ENCODE results near the gene ATF7.

The ATF7 gene

DNA sequence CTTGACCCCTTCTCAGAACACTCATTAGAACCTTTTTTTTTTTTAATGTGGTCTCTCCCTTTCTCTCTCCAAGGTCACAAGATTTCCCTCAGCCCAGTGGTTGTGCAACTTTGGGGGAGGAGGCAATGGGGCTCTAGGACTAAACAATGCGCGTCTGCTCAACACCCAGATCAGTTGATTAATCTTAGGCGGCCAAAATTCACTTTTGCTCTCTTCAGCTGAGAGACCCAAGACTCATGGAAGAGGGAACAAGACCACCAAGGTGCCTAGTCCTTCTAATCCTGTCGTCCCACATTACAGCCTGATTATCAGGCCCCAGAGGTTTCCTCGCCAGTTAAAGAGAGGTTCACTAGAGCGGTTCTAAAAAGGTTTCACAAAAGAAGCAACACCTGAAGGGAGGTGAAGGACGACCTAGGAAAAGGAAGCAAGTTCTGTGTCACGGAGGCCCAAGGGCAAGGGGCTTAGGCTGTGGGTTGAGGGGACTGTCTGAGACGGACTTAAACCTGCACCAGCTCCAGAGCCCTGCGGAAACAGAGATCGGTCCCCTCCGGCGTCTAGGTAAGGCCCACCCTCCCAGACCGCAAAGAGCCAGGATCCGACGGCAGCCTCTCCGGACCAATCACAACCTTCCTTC, 125.9 kb downstream of the ATF7 start:
- DNase-seq (ENCODE audit: low read depth), result no peak

DNA sequence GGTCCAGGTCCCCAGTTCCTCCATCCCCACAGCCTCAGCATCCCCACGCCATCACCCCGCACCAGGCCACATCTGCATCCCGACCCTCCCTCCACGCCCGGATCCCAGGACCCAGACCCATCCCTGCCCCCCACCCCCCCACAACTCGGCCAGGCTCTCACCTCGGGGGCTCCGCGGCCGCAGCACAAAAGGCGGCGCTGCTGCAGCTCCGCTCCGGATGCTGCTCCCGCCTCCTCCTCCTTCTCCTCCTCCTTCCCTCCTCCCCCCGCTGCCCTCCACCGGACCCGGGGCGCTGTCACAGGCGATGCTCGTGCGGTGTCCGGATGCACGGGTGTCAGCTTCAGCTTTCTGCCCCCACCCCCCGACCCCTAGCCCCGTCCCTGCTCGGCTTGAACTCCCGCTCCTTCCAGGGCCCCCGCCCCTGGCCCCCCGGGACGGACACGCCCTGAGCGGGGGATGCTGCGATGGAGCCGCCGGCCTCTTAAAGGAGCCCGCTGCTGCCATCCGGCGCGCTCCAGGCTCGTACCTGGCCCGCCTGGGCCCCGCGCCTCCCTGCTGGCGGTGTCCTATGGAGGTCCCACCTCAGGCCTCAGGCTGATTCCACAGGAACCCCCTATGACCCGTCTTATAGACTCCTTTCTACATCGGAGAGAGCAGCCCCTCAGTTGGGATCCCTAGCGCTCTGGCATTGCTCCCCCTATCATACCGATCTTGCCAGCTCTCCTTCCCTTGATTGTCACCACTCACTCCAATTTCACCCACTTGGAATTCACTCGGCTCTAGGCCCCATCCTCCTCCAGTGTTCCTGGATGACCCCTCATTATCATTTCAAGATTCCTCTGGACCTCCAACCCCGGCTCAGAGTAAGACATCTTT, 126.7 kb downstream of the ATF7 start, which contains the start of gene MAP3K12:
Gene MAP3K12, minus strand, starts transcription at position 193 of the 876 bp plus-strand sequence. CDS start 12,067 bp downstream, outside the sequence.
- no peak for DNase-seq (ENCODE audit: low read depth)

DNA sequence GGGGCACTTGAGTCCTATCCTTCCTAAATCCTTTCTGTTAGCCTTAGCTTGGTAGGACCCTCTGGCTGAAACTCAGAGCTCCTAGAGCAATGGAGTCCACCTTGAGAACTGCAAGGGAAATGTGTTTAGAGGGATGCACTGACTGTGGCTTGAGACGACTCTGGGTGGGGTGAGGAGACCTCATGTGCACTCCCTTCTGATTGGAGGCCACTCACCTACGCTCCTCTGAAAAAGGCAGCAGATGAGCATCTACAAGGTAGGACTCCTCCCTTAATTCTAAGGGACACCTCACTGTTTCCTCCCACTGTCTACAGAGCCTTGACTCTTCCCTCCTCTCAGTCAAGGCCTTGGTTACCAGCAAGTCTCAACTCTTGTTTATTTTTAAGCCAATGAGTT, 127.9 kb downstream of the ATF7 start:
- DNase-seq (ENCODE audit: low read depth), result no peak

DNA sequence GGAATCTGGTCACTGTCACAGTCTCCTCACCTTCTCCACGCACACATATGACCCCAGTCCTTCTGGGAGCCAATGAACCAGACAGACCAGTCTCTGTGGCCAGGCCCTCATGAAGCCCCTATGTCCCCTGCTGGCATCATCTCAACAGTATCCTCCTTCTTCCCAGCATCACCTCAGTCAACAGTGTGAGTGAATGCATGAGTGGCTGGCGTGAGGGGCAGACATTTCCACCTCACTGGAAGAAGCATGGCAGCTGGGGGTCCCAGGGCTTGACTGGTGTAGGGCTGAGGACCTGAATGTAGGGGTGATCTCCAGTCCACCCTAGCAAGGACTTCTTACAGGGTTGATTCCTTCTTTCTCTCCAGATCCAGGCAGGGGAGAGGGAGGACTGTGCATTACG, 128.7 kb downstream of the ATF7 start:
- no peak for DNase-seq (ENCODE audit: low read depth)

DNA sequence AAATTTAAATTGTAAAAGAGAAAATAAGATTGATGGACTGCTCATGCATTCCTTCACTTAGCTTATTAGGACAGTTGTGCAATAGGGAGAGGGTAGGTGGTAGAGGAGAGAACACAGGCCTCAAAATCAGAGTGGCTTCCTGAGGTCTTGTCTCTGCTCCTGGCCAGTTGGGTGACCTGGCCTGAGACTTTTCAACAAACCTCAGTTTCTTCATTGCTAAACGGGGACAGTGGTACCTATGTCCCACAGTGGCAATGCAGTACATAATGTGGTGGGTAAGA, 129.5 kb downstream of the ATF7 start:
- no peak for DNase-seq (ENCODE audit: low read depth)

DNA sequence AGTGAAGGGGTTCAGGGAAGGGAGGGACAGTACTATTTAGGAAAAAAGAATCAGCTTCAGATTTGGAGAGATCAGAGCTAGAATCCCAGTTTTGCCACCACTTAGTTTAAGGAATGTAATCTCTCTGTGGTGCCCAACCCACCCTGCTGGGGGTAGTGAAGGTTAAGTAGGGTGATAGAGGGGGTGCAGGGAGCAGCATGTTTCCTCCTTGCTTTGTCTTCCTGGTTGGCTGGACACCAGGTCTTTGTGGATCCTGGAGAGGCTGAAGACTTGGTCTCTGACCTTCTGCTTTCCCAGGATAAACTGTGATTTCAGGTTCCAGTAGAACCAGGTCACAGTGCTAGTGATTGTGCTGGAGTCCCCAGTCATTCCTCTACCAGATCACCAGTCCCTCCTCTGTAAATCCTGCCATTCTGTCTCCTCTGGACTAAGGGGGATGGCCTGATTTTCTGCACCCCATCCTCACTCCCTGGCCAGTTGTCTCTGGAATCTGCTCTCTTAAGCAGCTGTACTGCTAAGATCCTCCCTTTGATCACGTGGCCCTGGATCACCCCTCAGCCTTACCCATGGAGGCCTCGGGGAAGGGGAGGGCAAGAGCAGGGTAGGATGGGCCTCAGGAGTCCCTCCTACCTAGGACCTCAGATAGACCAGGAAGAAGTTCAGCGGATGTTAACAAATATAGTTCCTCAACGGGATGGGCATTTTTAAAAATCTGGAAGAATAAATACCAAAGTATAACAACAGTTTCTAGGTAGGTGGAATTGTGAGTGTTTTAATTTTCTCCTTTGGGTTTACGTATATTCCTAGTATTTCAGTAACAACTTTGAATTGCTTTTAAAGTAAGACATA, 130.1 kb downstream of the ATF7 start:
- no peak for DNase-seq (ENCODE audit: low read depth)

DNA sequence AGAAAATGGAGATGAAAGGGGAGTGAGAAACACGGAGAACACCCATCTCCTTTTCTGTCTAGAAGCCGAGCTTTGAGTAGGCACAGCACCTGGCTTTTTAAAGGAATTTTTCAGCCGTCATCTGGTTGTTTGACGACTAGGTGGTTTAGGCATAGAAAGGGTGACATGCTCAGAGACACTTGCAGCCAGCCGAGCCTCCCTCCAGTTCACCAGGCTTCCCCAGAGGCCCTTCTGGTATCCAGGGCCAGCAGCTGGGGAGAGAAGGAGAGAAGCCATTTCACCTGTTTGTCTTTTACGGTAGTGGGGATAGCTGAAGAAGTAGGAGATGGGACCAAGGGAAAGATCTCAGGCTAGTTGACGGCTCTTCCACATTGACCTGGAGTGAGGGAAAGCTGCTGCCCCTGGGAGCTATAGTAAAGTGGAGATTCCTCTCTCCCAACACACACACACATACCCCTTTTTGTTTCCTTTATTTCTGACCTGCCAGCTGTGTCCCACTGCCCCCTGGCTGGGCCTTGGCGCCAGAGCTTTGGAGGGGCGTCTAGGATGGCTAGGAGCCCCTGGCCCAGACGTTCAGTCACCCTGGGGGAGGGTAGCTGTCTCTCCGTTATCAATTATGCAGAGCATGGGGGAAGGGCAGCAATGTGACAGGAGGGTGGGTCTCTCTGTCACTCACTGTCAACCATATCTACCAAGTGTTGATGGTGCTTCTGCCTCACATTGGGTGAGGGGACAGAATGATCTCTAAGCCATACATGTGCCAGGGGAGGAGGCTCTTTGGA, 132.4 kb downstream of the ATF7 start:
- no peak for DNase-seq (ENCODE audit: low read depth)

DNA sequence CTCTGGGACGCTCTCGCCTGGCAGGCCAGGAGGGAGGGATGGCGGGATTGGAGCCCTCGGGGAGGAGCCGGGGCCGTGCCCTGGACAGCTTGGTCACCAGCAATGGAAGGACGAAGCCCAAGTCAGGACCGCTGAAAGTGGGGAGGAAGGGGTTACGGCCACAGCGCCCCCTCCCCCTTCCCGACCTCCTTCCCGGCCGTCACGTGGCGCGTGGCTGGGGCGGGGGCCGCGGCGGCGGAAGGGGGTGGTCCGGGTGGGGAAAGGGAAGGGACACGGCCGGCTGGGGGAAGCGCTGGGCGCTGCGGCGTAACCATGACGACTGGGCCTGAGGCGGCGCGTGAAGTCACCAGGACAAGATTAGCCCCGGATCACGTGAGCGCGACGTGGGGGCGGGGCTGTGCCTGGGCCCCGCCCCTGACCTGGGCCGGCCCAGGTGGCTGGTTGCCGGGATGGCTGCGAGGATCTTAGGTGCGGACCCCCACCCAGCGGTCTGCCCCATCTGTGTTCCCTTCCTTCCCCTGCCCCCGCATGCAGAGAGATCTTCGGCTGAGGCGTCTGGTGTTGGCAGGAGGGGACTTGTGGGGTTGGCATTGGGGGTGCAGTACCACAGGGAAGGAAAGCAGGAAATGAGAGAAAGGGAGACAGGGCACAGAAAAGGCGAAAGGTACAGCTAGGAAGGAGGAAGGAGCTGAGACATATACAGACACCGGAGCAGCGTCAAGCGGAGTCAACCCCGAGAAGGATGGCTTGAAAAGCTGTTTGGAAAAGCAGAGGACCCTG, 133.2 kb downstream of the ATF7 start:
- no peak for DNase-seq (ENCODE audit: low read depth)

DNA sequence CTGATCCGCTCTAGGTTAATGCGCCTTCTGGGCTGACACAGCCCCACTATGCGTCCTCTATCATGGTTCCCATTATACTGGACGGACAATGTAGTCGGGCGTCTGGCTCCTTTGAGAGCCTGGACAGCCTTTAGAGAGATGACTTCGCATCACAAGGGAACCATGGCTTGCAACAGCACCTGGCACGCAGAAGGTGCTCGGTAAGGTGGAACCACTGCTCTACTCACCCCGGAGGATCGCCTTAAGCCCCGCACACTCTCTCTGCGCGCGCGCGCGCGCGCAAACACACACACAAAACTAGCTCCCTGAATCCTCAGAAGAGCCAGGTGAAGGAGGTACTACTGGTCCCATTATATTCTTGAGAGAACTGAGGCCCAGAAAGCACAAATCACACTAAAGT, 134.0 kb downstream of the ATF7 start:
- DNase-seq (ENCODE audit: low read depth), result no peak

DNA sequence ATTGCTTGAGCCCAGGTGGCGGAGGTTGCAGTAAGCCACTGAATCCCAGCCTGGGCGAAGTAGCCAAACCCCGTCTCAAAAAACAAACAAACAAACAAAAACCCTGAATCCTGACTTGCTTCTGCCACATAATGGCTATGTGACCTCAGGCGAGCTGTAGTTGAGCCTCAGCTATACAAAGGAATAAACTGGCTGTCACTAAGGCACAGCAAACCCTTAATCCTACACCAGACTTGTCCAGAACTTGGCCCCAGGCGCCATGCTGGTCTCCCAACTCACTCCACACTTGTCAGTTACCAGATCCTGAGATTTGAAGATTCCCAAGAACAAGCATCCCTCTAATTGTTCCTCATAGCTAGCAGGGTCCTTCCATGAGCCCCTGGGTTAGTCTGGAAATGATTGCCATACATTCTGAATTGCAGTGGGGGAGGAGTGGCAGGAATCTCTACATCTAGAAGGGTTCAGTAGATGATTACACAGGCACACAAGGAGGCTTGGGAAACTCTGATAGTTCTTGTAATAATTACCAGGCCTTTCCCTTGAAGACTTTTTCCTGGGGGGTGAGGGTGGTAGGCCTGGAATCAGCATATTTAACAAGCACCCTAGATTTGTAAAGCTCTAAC, 136.8 kb downstream of the ATF7 start:
- no peak for DNase-seq (ENCODE audit: low read depth)

DNA sequence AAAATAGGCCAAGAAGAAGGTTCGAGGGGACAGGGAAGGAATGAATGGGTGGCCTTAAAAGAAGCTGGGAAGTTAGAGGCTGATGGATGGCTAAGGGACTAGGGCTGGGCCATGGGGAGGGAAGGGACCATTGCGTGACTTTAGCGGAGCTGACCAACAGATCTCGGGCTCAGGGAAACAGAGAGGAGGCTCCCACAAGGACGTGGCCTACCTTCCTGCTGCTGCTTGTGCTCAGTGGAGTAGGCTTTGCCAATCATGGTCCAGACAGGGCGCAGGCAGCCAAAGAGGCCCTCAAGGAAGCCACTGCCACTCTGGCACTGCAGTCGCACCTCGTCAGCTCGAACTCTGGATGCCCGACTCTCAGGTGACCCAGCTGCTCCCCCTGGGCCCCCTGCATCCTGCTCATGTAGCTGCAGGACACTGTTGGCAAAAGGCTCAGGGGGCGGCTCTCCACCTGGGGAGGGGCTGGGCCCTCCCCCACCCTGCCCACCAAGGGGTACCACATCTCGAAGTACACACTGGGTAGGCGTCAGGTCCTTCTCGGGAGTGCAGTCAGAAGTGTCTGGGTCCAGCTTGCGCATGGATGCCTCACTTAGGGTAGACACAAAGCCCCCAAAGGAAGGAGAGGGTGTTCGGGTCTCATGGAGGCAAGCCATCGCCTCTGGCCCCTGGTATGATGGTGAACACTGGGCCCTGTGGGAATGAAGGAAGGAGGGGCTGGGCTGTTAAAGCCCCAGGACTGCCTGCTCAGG, 139.3 kb downstream of the ATF7 start:
- DNase-seq (ENCODE audit: low read depth), result no peak

DNA sequence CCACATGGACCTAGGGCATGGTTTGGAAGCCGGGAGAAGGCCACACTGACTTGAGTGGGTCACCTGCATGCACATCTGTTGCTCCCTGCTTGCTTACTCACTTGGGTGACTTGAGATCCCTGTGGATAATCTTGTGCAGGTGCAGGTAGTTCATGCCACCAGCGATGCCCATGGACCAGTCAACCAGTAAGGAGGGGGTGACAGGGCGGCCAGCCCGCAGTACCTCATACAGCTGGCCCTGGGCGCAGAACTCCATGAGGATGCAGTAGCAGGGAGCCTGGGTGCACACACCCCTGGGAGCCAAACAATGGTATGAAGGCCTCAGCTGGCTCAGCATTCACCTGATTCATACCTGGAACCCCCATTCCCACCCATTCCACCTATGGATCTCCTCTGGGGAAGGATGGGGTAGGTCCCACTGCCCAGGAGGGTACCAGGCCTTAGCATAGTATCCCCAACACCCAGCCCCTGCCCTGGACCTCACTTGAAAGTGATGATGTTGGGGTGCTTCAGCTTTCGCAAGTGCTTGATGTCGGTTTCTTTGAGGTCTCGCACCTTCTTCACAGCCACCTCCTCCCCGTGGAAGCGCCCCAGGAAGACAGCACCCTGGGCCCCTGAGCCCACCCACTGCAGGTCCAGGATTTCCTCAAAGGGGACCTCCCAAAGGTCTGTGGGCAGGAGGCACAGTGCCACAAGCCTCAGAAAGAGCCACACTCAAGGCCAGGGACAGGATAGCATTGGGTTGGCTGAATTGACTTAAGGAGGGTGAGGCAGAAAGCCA, 140.0 kb downstream of the ATF7 start:
- DNase-seq (ENCODE audit: low read depth), result no peak

DNA sequence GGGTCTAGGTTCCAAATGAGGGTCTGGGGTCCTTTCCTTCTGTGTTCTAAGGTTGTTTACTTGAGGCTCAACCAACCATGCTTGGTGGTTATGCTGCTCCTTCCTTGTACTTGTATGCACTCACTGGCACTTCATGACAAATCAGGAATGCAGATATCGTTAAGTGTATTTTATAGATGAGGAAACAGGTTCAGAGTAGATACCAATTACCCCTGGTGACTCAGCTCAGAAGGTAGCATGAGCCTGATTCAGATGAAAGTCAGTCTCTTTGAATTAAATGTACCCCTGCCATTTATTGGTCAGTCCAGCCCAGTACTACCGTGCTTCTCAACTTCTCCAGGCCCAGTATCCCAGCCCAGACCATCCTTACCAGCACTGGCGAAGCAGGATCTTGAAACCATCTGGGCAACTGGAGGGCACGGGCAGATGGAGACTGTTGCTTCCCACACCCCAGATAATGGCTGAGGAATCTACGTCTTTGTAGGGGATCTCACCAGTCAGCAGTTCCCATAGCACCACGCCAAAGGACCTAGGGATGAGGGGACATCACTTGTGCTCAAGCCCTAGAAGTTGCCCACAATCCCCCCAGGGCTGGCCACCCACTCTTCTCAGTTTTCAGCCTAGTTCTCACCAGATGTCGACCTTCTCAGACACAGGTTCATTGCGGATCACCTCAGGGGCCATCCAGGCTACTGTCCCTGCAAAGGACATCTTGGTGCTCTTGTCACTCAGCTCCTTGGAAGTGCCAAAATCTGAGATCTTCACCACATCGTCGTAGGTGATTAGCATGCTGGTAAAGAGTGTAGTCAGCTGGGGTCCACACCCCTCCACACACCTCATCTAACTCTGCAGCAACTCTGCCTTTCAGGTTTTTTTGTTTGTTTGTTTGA, 141.3 kb downstream of the ATF7 start:
- DNase-seq (ENCODE audit: low read depth), result no peak

DNA sequence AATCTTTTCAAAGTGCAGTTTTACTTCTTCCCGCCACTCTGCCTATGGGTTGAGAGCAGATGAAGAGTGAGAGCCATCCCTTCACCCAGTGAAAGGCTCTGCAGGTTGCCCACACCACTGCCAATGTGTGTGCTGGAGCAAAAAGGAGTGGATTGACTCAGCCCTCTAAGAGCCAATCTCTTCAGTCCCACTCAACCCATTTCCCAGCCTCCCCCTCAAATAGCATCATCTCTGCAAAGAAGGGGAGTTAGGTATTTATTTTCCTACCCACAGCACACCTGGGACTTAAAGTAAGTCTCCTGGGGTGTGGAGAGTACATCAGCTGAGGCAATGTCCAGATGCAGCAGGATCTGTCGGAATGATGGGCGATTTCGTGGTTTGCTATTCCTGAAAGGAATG, 142.2 kb downstream of the ATF7 start:
- no peak for DNase-seq (ENCODE audit: low read depth)

DNA sequence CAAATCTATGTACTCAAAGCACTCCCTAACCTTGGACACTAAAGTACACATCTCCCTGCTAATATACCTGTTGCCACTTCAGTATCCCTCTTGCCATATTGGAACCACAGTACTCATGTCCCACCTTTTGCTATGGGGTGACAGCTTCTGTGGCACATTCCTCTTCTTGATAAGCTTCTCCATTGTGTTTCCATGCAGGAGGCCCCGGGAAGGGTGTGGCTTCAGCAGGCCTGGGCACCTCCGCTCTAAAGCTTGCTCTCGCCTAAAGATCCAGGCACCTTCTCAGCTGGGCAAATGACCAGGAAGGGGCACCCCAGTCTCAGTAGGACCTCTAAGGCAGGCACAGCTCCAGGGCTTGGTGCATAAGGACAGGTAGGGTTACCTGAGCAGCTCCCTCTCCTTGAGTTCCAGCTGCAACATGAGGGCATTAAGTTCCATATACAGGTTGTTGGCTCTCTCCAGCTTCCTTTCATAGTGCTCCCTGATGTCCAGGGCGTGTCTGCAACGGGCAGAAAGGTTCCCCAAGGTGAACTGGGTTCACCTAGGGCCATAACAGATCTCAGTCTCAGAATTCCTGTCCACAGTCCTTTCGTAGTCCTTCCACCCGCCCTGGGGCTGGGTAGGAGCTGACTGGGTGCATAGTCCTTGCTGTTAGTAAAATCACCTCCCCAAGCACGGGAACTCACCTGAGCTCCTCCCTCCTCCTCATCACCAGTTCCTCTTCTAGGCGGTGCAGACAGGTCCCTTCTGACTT, 142.8 kb downstream of the ATF7 start:
- no peak for DNase-seq (ENCODE audit: low read depth)

DNA sequence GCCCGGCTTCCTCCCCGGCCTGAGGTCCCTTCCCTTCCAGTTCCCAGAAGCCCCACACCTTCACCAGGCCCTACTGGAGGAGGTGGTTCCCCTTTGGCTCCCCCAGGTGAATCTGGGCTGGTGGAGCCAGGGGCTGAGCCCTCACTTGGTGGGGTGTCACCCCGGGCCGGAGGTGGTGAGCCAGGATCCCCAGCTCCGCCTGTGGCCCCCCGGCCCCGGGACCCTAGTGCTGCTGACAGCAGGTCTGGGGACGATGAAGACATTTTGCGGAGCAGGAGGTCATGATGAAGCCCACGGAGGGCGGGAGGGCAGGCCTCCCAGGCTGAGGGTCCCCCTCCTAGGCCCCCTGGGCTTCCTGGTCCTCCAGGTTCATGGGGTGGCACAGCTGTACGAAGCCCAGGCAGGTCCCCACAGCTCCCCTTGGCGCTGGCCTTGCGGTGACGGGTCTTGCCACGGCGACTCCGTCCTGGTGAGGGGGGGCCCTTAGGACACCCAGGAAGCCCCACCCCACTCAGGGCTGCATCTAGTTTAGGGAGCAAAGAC, 143.5 kb downstream of the ATF7 start:
- DNase-seq (ENCODE audit: low read depth), result no peak

DNA sequence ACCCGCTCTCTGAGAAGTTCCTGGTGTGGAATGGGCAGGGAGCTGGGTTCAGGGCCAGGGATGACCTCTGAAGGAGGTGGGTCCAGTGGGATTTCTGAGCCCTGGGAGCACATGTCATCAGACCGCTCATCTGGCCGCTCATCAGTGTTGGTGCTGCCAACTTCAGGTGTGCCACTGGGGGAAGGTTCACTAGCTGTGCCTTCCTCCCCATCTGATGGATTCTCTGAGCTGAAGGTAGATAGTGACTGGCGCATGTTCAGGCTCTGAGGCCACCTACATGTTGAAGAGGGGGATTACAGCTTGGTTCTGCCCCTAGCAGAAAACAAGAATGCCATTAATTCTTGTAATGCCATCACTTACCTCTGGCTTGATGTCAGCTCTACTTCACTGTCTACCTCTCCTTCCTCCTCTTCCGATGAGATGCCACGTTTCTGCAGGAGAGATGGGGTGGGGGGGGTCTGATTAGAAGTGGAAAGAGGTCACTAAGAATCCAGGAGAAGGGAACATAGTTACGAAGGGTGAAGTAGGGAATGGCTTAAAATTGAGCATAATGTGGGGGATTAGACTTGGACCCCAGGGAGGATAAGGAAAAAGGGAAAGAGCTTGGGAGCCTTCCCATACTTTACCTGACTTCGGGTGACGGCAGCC, 144.1 kb downstream of the ATF7 start:
- no peak for DNase-seq (ENCODE audit: low read depth)
